ENCODE results near the gene MAML2.
"Not testable (repeated sequence)": the region's sequence is repeated elsewhere in the genome, so short reads cannot be mapped to it uniquely, and the experiment has no call there.

MAML2 gene

DNA sequence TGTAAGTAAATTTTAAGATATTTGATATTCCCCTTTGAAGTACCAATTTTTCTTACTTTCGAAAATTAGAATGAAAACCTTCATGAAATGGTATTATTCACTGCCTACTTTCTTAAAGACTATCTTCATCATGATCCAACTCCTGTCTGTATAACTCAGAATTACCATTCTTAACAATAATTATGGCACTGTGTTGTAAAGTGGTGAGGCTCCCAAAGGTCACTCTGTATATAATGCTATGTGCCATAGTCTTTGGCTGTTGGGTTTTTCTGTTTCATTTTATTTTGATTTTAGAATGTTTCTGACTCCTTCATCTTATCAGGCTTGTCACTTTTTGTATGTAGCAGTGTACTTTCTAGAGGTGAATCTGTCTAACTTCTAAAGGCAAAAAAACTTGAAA is 52.4 kb downstream of the MAML2 start:
- TF ChIP-seq, protein P1, sequence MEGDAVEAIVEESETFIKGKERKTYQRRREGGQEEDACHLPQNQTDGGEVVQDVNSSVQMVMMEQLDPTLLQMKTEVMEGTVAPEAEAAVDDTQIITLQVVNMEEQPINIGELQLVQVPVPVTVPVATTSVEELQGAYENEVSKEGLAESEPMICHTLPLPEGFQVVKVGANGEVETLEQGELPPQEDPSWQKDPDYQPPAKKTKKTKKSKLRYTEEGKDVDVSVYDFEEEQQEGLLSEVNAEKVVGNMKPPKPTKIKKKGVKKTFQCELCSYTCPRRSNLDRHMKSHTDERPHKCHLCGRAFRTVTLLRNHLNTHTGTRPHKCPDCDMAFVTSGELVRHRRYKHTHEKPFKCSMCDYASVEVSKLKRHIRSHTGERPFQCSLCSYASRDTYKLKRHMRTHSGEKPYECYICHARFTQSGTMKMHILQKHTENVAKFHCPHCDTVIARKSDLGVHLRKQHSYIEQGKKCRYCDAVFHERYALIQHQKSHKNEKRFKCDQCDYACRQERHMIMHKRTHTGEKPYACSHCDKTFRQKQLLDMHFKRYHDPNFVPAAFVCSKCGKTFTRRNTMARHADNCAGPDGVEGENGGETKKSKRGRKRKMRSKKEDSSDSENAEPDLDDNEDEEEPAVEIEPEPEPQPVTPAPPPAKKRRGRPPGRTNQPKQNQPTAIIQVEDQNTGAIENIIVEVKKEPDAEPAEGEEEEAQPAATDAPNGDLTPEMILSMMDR (IDR thresholded peaks at IDR 0.05; ENCODE audit: low read depth, low read length, missing control alignments): no peak
- no peak for DNase-seq (ENCODE audit: low read depth)
- H3K4me3 ChIP-seq (ENCODE audit: low read depth, low read length): no peak overlapping the region

DNA sequence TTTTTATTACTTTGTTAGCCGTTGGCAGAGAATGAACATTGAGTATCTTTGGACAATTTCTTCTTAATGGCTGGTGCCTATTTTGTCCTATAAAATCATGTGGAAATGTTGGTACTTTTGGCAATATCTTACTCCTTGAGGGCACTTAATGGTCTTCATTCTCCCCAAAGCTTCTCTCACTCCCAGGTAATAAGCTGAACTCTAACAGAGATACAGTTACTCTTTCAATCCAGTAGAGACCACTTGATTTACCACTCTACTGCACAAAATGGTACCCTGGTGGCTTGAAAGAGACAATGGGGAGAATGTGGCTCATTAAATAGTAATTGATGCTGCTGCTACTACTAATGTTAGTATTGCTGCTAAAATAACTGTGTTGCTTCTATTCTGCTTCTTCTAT is 53.0 kb downstream of the MAML2 start:
- H3K4me3 ChIP-seq (ENCODE audit: low read depth, low read length): no peak overlapping the region
- TF ChIP-seq, protein P1 (IDR thresholded peaks at IDR 0.05; ENCODE audit: low read depth, low read length, missing control alignments): no peak
- no peak for DNase-seq (ENCODE audit: low read depth)

DNA sequence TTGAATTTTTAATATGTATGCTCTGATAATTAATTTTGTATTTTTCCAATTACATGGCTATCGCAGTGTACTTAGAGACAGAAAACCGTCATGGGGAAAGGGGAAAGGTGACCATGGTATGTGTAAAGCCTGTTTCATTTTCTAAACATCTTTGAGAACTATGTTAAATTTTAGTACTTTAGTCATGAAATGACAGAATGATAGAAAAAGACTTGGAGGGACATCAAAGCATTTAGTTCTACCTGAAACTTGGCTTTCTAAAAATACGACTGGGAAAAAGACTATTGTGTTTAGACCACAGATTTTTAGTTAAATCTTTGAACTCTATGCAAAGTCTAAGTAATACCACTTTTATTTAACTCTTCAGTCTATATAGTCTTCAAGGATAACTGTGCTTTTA is 54.1 kb downstream of the MAML2 start:
- no peak for DNase-seq (ENCODE audit: low read depth)
- no peak overlapping the region for H3K4me3 ChIP-seq (ENCODE audit: low read depth, low read length)
- TF ChIP-seq, protein P1 (IDR thresholded peaks at IDR 0.05; ENCODE audit: low read depth, low read length, missing control alignments): no peak

DNA sequence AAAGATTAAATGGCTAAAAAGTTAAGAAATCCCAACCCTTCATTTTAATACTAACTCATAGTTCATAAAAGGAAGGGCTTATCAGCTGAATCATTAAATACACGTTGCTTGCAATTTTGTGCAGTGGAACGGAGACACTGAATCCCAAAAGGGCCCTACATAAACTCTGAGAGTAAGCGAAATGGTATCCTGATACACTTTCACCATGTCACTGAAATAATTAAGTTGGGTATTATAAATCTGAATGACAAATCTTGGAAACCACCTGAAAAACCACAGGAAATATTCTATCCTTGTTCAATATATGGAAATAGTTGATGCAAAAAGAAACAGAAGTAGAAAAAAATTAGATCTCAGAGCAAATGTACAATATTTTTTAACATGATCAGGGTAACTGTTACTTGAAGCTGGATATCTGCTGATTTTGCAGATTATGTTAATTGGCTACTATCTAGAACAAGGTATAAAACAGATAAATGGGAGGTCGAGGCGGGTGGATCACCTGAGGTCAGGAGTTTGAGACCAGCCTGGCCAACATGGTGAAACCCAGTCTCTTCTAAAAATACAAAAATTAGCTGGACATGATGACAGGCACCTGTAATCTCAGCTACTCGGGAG is 55.1 kb downstream of the MAML2 start:
- H3K4me3 ChIP-seq (ENCODE audit: low read depth, low read length): no peak overlapping the region
- DNase-seq (ENCODE audit: low read depth): no peak
- TF ChIP-seq, protein P1 (IDR thresholded peaks at IDR 0.05; ENCODE audit: low read depth, low read length, missing control alignments): no peak

DNA sequence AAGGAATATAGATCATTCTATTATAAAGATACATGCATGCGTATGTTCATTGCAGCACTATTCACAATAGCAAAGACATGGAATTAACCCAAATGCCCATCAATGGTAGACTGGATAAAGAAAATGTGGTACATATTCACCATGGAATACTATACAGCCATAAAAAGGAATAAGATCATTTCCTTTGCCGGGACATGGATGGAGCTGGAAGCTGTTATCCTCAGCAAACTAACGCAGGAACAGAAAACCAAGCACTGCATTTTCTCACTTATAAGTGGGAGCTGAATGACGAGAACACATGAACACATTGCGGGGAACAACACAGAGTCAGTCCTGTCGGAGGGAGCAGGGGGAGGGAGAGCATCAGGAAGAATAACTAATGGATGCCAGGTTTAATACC is 57.0 kb downstream of the MAML2 start:
- H3K4me3 ChIP-seq (ENCODE audit: low read depth, low read length); DNase-seq (ENCODE audit: low read depth): not testable (repeated sequence)

DNA sequence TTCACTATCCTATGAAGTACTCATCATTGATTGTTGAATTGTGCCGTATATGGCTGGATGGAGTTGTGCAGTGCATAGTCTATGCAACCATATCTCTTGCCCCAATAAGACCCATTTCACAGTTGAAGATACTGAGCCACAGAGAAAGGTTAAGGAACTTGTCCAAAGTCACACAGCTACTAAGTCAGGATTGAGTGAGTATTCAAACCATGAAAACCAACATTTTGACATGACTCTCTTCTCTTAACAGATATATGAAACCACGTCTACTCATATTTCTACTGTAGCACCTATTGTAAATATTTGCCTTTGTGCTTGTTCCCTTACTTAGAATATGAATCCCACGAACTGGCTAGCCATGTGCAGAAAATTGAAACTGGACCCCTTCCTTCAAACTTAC is 58.1 kb downstream of the MAML2 start:
- no peak for DNase-seq (ENCODE audit: low read depth)
- TF ChIP-seq, protein P1 (IDR thresholded peaks at IDR 0.05; ENCODE audit: low read depth, low read length, missing control alignments): no peak
- no peak overlapping the region for H3K4me3 ChIP-seq (ENCODE audit: low read depth, low read length)

DNA sequence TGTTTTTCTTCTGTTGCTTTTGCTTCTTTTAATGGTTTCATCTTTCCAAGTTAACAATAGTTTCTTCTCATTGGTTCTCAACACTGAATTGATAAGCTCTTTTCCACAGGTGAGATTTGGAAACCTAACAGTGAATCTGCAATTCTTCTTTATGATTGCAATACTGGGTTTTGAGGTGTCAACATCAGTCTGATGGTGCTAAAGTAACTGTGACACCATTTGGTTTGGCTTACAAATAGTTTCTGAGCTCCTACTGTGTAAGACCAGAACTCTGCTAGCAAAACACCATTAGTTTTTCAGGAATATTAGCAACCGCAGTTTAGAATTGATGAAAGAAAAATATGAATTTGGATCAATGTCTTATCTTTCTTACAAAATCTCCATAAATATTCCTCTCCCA is 58.6 kb downstream of the MAML2 start:
- TF ChIP-seq, protein P1 (IDR thresholded peaks at IDR 0.05; ENCODE audit: low read depth, low read length, missing control alignments): no peak
- no peak for DNase-seq (ENCODE audit: low read depth)
- no peak overlapping the region for H3K4me3 ChIP-seq (ENCODE audit: low read depth, low read length)

All from GM12864 (cell line).